Activated CD4-positive, alpha-beta T cell treated with anti-CD3 and anti-CD28 coated beads, Interleukin-2, amount 50 U/mL, for 1 hour (primary cell): Measurements from ENCODE around the gene PSG2.
"Not testable (repeated sequence)": the region's sequence is repeated elsewhere in the genome, so short reads cannot be mapped to it uniquely, and the experiment has no call there.

Experiments
- DNase-seq: peaks from one replicate; pipeline ENCODE4 v3.0.0-alpha.2; 2020

PSG2 gene

DNA sequence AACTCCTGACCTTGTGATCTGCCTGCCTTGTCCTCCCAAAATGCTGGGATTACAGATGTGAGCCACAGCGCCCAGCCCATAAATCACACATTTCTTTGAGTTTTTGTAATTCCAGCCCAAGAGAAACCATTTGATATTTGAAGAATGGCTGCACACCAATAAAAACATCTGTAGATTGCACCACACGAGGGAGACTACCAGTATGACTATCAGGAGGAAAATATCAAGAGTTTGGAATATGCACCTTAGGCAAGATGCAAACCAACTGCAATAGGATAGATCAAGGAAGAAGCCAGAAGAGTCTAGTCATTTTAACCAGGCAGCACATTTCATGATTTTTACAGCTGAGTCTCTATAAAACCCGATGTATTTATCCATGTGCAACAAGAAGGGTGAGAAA lies 20.1 kb downstream of the PSG2 start:
- not testable (repeated sequence) for DNase-seq

- not testable (repeated sequence) for DNase-seq
These were observed 21.2 kb downstream of the PSG2 start for GRCh38 chr19:43061326-43061725.

DNA sequence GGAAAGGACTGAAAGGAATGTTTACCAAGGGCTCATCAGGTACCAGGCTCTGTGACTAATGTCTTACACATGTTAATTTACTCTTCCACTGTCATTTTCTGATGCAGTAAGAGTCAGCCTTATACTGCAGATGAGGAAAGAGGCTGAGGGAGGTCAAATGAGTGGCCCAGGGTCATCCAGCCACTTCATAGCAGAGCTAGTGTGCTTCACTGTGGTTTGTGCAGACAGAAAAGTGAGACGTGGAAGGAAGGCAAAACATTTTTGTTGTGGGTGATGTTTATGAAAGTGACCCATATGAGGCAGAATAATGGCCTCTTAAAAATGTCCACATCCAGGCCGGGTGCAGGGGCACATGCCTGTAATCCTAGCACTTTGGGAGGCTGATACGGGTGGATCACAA lies 22.2 kb downstream of the PSG2 start:
- DNase-seq: not testable (repeated sequence)

DNA sequence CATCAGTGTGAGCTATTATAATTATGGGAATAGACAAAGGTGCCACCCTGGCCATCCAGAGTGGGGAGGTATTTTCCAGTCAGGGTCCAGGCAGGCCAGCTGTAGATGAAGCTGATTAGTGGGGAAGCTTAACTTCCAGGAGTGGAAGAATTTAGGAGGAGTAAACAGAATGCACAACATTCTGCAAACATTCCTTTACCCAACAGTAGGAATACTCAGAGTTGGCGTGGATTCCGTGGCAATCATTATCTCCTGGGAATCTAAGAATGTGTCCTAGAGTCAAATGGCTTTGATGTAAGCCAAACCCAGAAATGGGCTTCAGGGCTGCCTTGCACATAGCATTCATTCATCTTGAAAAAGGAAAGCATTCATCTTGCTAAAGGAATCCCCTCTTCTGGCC lies 23.0 kb downstream of the PSG2 start:
- DNase-seq: not testable (repeated sequence)

- DNase-seq: not testable (repeated sequence)
These were observed 24.1 kb downstream of the PSG2 start for GRCh38 chr19:43058440-43058839.

DNA sequence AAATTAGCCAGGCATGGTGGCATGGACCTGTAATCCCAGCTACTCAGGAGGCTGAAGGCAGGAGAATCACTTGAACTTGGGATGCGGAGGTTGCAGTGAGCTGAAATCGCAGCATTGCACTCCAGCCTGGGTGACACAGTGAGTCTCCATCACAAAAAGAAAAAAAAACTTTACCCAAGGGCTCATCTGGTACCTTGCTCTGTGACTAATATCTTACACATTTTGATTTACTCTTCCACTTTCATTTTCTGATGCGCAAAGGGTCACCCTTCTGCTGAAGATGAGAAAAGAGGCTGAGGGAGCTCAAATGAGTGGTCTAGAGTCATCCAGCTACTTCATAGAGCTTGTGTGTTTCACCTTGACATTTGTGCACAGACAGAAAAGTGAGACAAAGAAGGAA lies 34.5 kb downstream of the PSG2 start:
- not testable (repeated sequence) for DNase-seq

DNA sequence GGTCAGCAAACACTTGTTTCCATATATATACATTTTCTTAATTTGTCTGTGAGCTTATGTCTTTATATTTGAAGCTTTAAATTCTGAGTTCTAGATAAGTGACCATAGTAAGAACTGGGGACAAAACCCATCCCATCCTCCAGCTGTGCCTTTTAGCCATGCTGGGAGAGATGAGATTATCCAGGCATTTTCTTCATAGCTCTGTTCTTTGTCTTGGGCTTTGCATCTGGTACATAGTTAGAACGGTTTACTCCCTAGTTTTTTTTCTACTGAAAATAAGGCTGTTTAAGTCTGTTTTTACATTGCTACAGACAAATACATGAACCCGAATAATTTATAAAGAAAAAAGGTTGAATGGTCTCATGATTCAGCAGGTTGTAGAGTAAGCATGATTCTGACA lies 35.9 kb downstream of the PSG2 start:
- DNase-seq: not testable (repeated sequence)

DNA sequence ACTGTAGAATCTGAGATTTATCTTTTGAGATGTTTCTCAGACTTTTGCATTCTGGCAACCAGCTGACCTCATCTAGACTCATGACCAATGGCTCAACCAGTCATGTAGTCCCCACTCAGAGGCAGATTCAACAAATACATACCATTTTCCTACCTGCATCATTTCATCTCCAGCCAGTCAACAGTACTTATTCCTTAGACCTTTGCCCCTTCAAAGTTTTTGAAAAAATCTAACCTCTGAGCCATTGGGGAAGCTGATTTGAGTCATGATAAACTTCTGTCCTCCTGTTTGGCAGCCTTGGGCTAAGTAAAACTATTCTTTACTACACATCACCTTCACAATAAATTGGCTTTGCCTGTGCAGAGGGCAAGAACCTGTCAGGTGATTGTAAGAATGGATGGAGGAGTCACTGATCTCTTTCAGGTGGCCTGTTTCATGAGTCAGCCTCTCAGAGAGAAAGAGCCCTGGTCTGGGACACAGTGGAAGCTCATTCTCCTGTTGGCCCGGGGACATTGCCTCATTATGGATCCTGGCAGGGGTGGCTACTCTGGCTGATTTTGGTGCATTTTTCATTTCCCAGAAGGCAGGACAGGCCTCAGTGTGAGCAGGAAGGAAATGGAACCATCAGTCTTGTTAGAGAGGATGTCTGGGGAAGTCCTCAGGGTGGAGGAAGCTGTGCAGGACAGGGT lies 38.9 kb downstream of the PSG2 start:
- DNase-seq: not testable (repeated sequence)

DNA sequence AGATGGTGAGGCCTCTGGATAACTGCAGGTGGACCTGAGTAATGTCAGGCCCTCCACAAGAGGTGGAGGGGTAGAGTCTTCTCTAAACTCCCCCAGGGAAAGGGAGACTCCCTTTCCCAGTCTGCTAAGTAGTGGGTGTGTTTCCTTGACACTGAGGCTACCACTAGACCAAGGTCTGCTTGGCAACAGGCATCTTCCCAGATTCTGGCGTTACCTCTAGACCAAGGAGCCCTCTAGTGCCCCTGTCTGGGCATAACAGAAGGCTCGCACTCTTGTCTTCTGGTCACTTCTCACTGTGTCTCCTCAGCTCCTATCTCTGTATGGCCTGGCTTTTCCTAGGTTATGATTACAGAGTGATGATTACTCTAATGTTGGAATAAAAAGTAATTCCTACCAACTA lies 50.9 kb downstream of the PSG2 start:
- not testable (repeated sequence) for DNase-seq

- DNase-seq: no peak
These were observed 53.6 kb downstream of the PSG2 start for GRCh38 chr19:43028866-43029265.

- DNase-seq: not testable (repeated sequence)
These were observed 54.5 kb downstream of the PSG2 start for GRCh38 chr19:43027985-43028384.

GRCh38 chr19:43027061-43027460 lies 55.4 kb downstream of the PSG2 start:
- DNase-seq: not testable (repeated sequence)

DNA sequence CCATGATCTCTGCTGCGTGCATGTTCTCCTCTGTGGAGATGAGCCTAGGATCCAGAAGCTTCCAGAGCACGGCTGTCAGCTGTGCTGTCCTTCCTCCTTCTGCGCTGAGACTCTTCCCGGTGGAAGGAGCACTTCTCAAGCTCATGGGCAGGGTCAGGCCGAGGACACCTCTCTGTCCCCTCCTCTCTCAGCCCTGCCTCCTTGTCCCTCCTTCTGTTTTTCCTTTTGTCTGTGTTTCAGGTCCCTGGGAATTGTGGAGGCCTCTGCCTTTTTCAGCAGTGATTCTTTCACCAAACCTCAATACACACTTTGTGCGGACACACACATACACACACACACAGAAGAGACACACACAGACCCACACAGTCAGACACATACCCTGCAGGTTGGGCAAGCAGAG lies 56.1 kb downstream of the PSG2 start, which contains the start of gene PSG11:
TSS of gene PSG11 (minus strand) at position 101 of the 400 bp plus-strand sequence. CDS start at position 4, 97 bp downstream.
- not testable (repeated sequence) for DNase-seq

- not testable (repeated sequence) for DNase-seq
These were observed 60.4 kb downstream of the PSG2 start for GRCh38 chr19:43022098-43022497.

GRCh38 chr19:43021629-43022028 lies 60.9 kb downstream of the PSG2 start:
- not testable (repeated sequence) for DNase-seq

DNA sequence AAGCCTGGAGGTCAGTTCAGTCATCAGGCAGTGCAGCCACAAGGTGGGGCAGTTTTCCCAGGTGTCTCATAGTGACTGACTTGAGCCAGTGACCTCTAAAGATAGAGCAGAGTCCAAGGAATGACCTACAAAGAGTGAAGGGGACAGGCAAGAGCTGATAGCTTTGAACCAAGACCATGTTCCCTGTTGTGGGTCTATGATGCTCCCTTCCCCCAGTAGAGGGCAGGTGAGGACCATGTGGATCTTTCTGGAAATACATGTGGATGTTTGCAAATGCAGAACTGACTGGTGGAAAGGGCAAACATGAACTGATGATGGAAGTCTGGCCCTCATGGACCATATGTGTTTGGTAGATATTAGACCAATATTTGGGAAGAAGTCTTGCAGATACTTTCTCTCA lies 62.9 kb downstream of the PSG2 start:
- DNase-seq: not testable (repeated sequence)
